HG03196 (cell line): Measurements from ENCODE around the gene IPO13.

ENCODE experiments used
- ATAC-seq: cut with Tn5 transposase; IDR thresholded peaks from one replicate; pipeline ENCODE4 v1.9.1; 2021; ENCODE audit not compliant: unreplicated experiment

The IPO13 gene

DNA sequence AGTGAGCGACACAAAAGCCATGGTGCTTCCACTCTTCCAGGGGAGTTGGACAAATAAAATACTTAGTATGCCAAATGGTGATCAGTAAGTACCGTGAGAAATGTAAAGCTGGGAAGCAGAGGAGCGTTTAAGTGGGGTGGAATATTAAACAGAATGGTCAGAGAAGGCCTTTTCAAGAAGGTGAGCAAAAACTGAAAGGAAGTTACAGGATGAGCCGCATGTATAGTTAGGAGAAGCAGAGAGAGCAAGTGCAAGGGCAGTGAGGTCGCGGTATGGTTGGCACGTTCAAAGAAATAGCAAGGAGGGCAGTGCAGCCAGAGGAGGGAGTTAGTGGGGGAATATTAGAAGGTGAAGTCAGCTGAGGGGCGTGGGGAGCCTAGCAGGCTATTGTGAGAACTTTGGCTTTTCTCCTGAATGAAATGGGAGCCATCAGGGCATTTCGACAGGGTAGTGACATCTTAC lies 27.3 kb downstream of the IPO13 start:
- peak; percentile 1 for ATAC-seq

DNA sequence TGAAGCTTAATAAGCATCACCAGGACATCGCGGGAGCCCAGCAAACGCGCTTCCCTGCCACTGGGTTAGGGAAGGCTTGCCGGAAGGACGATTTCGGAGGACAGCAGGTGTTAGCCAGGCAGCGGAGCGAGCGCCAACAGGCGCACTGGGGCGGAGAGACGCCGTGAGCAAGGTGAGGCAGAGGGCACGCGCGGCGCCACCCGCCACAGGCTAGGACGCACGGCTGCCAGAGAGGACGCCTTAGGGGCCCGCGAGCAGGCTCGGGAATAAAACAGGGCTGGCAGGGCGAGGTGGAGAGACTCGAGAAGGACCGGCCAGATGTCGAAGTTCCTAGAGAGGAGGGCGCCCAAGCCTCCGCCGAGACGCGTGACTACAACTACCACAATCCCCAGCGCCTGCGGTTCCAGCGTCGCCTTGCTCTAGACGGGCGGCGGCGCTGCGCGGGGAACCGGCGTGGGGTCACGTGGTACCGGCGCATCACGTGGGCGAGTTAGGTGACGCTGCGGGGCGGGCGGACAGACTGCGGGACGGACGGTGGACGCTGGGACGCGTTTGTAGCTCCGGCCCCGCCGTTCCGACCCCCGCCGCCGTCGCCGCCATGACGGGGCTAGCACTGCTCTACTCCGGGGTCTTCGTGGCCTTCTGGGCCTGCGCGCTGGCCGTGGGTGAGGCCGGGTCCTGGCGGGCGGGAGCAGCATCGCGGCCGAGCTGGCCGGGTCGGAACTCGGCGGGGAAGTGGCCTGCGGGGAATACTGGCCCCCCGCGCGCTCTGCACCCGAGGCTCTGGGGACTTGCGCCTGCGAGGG lies 27.9 kb downstream of the IPO13 start, which contains the start of gene ATP6V0B:
TSS of gene ATP6V0B (plus strand) at position 518 of the 806 bp plus-strand sequence. CDS start at position 599, 81 bp downstream.
- ATAC-seq: peak; percentile 49

DNA sequence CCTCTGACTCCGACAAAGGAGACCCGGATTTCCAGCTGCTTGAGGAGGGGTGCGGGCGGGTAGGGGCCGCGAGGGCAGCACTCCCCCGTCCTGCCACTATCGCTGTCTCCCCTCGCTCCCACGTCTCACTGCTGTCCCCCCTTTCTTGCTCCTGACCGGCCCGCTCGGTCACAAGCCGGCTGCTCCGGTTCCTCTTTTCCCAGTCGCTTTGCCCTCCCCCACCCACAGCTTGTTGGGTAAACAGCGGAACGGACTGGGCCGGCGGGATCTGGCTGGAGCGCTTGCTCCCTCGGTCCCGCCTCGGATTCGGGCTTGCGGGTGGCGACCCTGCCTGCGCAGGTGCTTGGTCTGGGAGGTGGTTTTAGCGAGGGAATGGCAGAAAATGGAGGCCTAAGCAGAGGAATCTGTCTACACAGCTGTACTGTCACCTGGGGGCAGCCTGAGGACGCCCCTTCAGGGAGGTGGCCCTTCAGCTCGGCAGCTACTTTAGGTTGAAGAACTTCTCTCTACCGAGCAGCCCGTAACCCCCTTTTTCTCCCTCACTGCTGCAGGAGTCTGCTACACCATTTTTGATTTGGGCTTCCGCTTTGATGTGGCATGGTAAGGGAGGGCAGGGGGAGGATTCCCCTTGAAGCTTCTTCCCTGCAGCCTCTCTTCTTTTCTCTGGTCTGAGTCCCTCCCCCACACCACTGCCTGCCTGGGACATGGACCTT lies 28.7 kb downstream of the IPO13 start:
- no peak for ATAC-seq

DNA sequence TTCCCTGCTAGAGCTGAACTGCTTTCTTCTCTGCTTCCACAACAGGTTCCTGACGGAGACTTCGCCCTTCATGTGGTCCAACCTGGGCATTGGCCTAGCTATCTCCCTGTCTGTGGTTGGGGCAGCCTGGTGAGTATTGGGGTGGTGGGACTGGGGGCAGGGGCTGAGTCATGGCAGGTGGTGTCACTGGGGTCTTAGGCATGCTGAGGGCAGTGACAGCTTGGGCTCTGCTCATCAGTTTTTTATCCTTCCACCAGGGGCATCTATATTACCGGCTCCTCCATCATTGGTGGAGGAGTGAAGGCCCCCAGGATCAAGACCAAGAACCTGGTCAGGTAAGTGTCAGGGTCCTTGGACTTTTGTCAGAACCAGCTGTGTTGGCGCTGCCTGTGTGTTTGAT lies 29.3 kb downstream of the IPO13 start:
- no peak for ATAC-seq

DNA sequence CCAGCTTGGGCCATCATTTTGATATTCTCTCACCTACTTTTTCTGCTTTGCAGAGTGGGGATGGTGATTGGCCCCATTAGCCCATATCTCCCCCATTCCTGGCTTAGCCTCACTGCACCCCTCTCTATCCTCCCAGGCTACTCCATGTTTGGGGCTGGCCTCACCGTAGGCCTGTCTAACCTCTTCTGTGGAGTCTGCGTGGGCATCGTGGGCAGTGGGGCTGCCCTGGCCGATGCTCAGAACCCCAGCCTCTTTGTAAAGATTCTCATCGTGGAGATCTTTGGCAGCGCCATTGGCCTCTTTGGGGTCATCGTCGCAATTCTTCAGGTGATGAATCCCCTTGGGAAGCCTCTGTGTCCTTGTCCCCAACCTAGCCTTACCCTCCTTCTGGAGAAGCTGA lies 30.1 kb downstream of the IPO13 start:
- ATAC-seq: no peak

DNA sequence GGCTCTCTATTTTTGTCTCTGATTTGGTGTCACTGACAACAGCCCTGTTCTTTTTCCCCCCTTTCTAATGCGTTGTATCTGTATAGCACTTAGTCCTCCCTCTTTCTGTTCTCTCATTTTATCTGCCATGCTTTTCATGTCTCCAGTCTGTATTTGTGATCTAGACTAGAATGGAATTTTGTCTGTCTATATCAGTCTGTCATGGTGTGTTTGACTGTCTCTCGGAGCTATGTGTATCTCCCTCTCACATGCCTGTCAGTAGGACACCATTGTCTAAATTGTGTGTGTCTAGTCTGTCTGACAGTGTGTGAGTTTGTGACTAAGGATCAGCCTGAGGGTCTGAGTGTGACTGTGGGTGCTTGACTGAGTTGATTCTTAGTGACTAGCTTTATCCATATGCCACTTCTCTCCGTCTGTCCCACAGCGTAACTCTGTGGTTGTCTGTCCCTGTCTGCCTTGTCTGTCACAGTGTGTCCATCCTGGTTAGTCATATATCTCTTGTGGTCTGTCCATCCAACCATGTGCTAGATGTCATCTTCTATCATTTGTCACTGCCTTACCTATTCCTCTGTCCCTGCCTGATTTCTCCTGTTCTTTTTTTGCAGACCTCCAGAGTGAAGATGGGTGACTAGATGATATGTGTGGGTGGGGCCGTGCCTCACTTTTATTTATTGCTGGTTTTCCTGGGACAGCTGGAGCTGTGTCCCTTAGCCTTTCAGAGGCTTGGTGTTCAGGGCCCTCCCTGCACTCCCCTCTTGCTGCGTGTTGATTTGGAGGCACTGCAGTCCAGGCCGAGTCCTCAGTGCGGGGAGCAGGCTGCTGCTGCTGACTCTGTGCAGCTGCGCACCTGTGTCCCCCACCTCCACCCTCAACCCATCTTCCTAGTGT lies 30.9 kb downstream of the IPO13 start:
- ATAC-seq: no peak

DNA sequence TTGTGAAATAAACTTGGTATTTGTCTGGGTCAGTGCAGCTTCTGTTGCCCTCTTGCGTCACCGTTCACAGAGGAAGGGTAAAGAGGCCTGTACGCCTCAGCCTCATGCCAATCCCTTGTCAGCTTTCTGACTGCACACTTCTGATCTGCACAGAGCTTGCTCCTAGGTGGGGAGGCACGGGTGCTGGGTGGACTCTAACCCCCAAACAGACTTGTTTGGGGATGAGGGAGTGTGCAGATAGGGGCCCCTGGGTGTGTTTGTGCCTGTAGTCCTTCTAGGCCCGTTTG lies 31.5 kb downstream of the IPO13 start:
- ATAC-seq: no peak

DNA sequence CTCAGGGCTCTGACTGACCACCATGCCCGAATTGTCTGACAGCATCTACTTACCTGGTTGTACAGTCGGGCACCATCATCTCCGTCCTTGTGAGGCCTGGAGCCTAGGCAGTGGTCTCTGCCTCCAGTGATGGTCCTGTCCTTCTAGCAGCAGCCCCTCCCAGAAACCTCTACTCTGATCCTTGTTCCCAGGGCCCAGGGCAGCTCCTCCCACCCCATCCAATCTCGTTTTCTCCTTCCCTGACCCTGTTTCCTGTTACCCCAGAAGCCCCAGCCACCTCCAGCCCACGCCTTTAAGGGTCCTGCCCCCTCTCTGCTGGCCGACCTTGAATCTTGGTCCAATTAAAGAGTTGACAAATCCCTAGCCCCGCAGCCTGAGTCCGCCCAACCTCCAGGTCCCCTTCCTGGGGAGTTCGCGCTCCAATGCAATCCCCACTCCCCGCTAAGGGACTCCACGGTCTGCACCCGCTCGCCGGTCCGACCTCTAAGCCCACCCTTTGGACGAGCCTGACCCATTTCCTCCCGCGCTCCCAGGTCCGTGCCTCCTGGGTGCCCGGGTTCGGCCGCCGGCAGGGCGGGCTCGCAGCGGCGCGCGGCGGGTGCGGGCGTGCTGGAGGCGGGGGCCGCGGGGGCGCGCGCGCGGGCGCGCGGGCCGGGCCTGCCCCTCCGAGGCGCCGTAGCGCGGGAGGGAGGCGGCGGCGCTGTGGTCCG lies 32.0 kb downstream of the IPO13 start, which contains the start of gene B4GALT2:
TSS of gene B4GALT2 (plus strand) at position 660 of the 710 bp plus-strand sequence. CDS start 1,951 bp downstream, outside the sequence.
- no peak for ATAC-seq

DNA sequence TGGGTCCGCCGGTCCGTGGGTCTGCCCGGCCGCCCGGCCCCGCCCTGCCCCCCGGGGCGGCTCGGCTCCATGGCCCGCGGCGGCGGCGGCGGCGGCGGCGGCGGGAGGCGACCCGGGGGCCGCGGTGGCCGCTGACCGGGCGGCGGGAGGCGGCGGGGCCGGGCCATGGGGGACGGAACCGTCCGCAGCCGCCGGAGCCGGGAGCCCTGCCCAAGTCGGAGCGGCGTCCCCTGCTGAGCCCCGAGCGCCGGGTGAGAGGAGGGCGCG lies 32.4 kb downstream of the IPO13 start:
- ATAC-seq: no peak

DNA sequence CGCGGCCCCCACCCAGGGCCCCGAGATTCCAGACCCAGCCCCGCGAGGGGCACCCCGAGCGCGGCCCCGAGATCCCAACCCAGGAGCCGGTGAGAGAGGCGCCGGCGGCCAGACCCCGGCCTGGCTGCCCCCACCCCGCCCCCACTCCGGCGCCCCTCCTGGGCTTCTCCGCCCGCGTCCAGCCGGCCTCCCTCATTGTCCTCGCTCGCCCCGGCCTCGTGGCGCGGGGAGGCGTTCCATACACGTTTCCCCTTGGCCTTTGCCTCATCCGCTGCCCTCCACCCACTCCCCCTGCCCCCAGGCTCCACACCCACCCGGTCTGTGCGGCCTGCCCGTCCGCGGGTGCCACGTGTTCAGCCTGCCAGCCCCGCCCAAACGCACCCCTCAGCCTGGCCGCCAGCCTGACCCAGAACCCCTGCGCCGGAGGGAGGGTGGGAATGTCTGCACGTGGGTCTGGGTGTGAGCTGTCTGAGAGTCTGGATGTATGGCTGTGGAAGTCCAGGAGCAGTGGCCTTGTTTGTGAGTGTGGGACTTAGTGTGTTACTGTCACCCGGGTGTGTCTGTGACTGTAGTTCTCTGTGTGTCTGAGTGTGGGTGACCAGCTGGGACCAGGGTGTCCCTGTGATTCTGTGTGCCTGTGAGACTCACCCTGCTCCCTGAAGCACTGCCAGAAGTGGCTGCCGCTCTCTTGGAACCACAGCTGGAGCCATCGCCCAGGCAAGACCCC lies 32.9 kb downstream of the IPO13 start:
- no peak for ATAC-seq

DNA sequence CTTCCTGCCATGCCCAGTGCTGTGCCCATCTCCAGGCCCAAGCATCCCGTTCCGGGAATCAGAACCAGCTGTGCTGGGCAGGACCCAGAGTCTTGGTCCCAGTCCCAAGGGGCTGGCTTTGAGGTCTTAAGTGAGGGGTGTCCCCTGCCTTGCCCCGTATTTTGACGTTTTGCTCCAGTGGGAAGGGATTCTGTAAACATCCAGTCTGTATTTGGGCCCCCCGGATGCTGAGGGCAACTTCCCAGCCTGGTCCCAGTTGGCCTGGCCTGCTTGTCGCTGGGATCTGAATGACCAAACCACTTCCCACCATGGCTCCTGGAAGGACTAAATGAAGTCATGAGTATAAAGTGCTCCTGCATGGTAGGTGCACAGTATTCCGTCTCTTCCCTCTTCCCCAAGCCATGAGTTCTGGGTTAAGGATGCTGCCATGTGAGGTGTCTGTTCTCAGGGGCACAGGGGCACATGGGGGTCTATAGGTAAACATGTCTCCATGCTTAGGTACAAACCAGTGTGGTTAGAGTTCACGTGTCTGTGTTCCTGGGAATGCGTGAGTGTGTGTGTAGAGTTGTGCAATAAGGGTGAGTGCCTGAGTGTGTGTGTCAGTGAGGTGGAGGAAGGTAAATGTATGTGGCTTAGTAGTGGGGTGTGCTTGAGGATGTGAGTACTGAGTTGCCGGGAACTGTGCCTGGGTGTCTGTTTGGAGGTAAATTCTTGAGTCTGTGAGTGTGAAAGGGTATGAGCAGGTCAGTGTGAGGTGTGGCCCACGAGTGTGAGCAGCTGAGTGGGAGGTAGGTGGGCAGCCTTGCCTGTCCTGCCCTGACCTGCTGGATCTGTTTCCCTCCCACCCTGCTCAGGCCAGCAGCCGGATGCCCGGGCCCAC lies 33.7 kb downstream of the IPO13 start:
- no peak for ATAC-seq

DNA sequence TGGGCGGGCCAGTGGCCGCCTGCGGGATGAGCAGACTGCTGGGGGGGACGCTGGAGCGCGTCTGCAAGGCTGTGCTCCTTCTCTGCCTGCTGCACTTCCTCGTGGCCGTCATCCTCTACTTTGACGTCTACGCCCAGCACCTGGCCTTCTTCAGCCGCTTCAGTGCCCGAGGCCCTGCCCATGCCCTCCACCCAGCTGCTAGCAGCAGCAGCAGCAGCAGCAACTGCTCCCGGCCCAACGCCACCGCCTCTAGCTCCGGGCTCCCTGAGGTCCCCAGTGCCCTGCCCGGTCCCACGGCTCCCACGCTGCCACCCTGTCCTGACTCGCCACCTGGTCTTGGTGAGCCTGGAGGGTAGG lies 34.4 kb downstream of the IPO13 start:
- ATAC-seq: no peak

DNA sequence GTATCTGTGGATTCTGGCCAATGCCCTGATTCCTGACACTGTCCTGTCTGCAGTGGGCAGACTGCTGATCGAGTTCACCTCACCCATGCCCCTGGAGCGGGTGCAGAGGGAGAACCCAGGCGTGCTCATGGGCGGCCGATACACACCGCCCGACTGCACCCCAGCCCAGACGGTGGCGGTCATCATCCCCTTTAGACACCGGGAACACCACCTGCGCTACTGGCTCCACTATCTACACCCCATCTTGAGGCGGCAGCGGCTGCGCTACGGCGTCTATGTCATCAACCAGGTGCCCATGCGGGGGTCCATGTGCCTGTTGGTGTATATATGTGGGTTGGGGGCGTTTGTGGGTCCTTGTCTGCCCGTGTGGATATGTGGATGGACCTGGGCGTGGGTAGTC lies 34.9 kb downstream of the IPO13 start:
- no peak for ATAC-seq

DNA sequence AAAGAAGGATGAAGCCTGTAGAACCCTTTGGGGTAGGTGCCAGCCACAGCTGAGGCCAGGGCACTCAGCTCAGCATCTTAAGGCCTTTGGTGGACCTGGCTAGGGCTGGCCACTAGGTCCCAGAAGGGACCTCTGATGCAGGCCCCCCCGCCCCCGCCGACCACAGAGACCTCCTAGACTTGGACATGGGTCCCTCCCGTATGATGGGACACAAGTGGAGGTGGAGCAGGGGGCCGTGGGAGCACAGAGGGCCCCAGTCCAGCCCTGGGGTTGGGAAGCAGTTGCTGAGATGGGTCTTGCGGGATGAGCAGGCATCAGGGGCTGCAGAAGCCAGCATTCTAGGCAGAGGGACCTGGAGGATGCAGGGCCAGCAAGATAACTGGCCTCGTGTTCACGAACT lies 35.5 kb downstream of the IPO13 start:
- no peak for ATAC-seq

DNA sequence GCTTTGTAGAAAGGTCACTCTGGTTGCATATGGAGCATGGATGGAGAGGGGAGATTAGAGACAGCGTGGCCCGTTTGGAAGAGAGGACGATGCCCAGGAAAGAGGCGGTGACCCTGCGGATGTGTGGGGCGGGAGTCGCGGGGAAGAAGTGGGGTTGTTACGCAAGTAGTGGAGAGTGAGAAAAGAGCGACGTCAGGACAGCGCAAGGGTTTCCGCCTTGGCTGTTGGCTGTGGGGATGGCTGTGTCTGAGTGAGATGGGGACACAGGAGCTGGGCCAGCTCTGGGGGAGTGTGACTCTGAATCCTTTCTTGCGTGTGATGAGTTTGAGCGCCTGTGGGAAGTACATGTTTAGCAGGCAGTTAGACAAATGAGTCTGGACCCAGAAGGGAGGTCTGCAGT lies 36.1 kb downstream of the IPO13 start:
- ATAC-seq: no peak

DNA sequence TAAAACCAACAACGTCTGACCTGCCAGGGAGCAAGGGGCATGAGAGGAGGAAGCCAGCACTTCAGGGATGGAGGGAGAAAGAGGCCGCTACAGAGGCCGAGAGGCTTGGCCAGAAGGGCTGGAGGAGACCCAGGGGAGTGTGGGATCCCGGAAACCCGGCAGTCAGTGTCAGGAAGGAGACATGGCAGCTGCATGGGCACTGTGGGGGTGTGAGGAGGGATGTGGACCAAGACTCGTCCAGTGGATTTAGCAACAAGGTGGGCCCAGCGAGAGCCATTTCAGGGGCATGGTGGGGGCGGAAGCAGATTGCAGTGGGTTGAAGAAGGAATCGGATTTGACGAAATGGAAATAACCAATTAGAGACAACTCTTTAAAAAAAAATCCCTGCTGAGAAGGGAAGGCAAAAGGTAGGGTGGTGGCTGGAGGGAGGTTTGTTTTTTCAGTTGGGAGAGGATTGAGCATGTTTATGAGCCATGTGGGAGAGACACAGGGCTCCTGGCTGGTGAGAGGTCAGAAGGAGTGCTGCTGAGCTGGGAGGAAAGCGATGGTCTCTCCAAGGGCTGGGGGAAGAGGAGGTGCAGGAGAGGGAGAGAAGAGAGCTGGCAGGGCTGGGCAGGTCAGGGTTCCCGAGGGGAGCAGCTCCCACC lies 36.6 kb downstream of the IPO13 start:
- no peak for ATAC-seq

DNA sequence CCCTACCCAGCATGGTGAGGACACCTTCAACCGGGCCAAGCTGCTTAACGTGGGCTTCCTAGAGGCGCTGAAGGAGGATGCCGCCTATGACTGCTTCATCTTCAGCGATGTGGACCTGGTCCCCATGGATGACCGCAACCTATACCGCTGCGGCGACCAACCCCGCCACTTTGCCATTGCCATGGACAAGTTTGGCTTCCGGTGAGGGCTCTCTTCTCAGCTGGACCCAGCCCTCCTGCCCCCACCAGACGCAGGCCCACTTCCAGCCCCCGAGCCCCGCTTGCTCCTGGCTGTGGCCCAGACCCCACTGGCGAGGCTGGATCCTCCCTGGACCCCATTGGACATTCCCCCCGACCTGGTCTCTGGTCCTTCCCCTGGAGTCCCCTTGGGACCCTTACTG lies 38.1 kb downstream of the IPO13 start:
- ATAC-seq: no peak

DNA sequence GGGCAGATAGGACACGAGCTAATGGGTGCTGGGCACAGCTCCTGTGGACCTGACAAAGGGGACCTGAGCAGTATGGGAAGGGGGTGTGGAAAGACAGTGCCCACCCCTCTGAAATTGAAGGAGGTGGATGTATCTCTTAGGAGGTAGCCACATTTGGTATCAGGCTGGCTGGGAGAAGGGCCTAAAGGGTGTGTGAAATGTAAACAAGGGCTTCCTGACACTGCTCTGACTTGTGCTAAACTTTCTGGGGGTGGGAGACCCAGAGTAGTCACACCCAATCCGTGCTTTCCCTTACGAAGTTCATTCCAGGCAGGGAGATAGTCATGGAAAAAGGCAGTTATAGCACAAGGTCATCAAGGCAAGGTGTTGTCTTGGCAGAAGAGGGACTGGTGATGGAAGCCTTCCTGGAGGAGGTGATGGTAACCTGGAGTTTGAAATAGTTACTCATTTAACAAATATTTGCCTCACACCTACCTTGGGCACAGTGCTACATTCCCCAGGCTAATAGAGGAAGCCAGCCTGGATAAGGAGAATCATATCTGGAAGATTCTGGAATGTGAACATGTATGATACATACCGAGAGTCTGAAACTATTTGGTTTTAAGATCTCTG lies 39.3 kb downstream of the IPO13 start:
- no peak for ATAC-seq

DNA sequence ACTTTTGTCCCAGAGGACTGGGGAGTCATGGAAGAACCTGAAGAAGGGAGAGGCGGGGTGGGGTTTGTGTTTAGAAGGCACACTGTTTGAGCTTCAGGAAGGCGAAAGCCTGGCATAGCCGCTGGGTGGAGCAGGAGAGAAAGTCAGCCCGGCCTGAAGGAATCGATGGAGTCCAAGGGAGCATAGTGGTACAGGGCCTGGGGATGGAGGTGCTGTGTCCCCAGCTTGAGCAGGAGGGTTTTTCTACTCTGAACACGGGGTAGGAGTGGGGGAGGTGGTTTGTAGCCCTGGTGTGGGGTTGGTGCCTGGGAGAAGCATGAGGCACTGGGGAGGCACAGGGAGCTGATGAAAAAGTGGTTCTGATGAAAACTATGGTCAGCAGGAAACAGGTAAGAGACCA lies 40.0 kb downstream of the IPO13 start:
- no peak for ATAC-seq
